Inflammatory macrophage treated with lipopolysaccharide for 1 hour (primary cell): ENCODE measurements around the gene FRG2C.
"Not testable (repeated sequence)": the region's sequence is repeated elsewhere in the genome, so short reads cannot be mapped to it uniquely, and the experiment has no call there.

Experiments used
- DNase-seq, 2 donors: peaks; one replicate each; pipeline ENCODE4 v3.0.0-alpha.2; 2020 to 2022

FRG2C gene

DNA sequence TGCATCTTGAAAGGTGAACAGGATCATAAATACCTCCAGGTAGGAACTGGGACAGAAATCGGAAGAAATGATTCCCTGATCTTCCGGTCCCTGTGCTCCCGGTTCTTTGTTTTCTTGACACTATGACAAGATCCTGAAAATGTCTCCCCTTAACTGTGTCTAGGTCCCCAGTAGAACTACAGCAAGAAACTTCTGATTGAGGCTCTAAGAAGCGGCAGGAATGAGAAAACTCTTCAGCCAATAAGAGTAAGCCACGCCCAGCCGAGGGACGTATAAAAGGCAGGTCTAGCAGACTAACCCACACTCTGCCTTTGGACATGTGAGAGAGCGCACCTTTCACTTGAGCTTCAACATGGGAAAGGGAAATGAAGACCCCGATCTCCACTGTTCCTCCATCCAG is at the start of gene FRG2C:
Gene FRG2C (plus strand): TSS at position 301 of the 400 bp plus-strand sequence. CDS start 52 bp downstream, at position 353.
- not testable (repeated sequence) for DNase-seq

DNA sequence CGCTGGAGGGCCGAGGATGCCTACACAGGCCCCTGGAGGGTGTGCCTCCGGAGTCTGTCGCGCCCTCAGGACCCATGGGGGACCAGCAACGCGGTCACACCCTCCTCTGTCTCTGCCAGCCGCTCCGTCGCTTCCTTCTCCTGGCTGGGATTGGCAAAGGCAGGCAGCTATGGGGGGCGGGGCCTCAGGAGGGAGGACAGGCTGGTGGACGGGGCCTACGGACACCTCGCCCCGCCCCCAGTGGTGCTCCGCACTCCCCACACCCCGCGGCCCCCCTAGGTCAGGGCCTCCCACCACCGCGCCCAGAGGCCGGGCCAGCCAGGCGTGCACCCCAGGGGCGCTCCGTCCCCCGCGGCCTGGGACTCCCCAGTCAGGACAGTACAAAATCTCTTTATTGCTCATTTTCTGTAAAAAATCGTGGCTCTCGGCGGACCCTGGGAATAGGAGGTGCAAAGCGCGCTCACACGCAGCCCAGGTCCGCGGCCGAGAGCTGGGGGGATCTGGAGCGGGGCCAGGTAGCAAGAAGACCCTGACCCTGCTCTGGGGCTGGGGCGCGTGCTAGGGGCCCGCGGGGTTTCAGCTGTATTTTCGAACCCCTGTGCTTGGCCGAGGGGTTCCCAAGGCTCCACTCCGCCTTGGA is 45.3 kb upstream of the FRG2C start:
- not testable (repeated sequence) for DNase-seq

DNA sequence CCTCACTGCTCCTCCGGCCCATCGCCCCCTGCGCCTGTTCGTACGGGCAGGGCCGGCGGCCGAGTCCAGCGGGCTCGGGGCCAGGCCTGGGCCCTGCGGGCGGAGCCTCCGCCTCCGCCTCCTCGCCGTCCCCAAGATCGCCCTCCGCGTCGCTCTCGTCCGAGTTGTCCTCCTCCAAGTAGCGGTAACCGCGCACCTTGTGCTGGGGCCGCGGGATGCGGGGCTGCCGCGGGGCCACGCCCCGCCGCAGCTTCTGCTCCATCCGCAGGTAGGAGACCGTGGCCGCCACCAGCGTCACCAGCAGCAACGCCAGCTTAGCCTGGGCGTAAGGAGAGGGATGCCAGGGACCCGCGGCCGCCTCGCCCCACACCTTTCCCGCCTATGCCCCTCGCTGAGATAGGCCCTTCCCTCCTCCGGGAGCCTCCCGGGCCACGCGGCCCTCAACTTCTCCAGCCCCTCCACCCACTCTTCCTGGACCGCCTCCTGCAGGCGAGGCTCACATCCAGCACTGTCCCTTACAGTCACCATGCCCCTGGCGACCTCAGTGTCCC is 44.6 kb upstream of the FRG2C start:
- DNase-seq: peak in 1 of 2 donors; percentile 4

DNA sequence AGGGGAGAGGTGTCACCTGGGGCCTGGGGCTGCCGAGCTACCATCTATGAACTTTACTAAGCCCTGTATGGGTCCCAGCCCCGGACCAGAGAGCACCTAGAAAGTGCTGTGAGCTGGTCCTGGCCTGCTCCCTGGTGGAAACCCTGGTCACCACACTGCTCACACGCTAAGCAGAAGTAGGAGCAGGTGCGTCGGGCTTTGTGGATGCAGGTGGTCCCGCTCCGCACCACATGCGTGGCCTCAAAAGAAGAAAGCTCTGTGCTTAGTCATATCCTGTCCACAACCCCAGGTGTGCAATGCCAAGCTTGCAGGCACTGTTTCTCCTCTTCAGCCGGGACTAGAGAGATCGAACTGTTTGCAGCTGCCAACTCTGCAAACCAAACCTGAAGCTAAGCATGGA is 42.4 kb upstream of the FRG2C start:
- DNase-seq: not testable (repeated sequence)

DNA sequence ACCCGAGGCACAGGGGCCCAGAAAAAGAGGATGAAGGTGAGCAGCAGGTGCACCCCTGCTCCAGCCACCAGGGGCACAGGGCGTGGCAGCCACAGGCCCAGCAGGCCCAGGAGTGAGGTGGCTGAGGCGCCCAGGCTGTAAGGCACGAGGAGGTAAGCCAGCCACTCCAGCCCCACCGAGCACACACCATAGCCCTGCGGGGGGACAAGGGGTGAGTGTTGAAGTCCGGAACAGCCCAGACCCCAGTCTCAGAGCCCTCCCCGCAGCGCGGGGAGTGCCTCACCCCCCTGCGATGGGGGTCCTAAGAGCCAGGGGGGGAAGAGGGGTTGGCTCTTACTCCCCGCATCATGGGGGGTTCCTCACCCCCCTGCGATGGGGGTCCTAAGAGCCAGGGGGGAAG is 40.5 kb upstream of the FRG2C start:
- DNase-seq: not testable (repeated sequence)

DNA sequence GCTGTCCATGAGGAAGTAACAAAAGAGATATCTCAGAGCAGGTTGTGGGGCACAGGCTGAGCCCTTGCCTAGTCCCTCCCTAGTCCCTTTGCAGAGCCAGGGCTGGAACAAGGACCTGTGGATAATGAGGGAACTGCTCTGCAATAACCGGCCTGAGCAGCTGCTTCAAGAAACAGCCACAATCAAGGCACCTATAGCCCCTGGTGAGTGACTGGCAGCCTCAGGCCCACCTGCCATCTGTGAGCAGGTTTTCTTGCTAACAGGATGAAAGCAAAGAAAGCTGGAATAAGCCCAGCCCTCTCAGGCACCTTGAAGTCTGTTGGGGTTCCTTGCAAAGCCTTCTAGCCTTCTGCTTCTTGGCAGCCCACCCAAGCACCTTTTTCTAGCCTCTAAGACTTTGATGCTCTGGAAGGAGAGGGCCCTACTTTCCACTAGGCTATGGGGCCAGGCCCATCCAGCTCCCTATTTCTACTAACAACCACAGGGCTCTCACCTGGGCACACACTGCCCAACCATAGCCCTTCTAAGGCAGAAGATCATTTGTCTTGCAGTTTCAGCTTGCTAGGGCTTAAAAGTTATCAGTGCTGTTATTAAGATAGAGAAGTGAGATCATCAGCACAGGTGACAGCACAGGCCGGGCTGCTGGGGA is 33.1 kb upstream of the FRG2C start:
- not testable (repeated sequence) for DNase-seq

DNA sequence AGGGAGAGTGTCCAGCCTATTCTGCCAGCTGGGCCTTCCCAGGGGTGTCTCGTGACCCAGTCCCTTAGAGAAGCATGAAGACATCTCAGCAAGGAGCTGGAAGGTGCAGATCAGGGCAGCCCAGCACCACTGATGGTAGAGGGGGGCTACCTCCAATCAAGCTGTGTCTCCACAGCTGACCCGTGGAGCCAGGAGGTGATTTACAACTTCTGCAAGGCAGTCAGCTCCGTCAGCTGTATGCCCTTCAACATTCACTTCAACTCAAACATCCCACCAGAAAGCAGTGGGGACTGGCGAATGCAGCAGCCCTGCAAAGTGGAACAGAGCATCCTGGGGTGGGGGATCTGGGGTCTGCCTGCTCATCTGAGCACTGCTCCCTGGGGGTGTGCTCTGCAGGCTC is 32.6 kb upstream of the FRG2C start:
- DNase-seq: no peak

DNA sequence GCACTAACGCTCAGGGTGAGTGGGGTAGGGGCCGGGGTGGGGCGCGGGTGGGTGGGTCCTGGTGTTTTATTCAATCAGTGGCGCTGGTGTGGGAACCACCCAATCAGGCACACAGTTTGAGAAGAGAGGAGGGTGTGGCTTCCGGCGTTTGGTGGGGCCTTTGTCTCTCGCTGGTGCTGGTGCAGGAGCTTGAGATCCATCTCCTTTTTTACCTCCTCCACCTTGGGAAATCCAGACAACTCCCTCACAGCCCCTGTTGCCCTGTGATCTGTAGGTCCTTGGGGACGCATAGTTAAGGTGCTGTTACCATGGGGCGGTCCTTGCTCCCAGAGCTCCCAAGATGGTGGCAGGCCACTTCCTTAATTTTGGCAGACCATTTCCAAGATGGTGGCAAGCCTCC is 25.2 kb upstream of the FRG2C start:
- not testable (repeated sequence) for DNase-seq

DNA sequence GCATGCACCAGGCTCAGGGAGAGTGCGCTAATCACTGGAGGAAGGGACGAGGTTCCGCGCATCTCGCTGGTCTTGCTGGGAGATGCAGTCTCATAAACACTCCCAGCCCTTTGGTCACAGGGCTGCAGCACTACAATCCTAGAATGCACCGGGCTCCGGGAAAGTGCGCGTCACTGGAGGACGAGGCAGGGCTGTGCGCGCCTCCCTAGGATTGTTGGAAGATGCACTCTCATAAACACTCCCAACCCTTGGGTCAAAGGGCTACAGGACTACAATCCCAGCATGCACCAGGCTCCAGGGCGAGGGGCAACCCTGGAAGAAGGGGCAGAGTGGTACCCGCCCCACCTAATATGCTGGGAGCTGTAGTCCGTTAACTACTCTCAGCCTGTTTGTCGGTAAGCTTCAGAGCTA is 23.0 kb upstream of the FRG2C start:
- peak; percentile 65 to 75 for DNase-seq

GRCh38 chr3:75643031-75643800 is 20.9 kb upstream of the FRG2C start:
- peak; percentile 23 to 49 for DNase-seq

GRCh38 chr3:75645548-75645947 is 18.6 kb upstream of the FRG2C start:
- not testable (repeated sequence) for DNase-seq

GRCh38 chr3:75650191-75650590 is 13.9 kb upstream of the FRG2C start:
- DNase-seq: no peak

- not testable (repeated sequence) for DNase-seq
These were observed 8.8 kb upstream of the FRG2C start for GRCh38 chr3:75655101-75655904.

GRCh38 chr3:75655956-75656355 is 8.2 kb upstream of the FRG2C start:
- DNase-seq: not testable (repeated sequence)

GRCh38 chr3:75658411-75659107 is 5.6 kb upstream of the FRG2C start:
- DNase-seq: not testable (repeated sequence)

- DNase-seq: not testable (repeated sequence)
These were observed 5.1 kb upstream of the FRG2C start for GRCh38 chr3:75659108-75659433.

DNA sequence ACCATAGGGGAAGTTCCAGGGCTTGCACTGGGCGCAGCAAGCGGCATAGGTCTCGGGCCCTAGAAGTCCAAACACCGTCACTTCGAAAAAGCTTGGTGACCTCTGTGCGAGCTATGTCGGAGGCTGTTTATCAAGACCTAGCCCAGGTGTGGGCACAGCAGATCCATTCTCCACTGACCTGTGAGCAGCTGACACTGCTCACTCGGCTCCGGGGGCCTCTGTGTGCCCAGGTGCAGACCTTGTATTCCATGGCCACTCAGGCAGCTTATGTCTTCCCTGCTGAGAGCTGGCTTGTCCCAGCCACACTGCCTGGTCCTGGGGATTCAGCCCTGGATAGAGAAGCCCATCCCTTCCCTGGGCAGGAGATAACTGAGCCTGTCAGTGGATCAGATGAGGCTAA is 1.5 kb downstream of the FRG2C start:
- not testable (repeated sequence) for DNase-seq

DNA sequence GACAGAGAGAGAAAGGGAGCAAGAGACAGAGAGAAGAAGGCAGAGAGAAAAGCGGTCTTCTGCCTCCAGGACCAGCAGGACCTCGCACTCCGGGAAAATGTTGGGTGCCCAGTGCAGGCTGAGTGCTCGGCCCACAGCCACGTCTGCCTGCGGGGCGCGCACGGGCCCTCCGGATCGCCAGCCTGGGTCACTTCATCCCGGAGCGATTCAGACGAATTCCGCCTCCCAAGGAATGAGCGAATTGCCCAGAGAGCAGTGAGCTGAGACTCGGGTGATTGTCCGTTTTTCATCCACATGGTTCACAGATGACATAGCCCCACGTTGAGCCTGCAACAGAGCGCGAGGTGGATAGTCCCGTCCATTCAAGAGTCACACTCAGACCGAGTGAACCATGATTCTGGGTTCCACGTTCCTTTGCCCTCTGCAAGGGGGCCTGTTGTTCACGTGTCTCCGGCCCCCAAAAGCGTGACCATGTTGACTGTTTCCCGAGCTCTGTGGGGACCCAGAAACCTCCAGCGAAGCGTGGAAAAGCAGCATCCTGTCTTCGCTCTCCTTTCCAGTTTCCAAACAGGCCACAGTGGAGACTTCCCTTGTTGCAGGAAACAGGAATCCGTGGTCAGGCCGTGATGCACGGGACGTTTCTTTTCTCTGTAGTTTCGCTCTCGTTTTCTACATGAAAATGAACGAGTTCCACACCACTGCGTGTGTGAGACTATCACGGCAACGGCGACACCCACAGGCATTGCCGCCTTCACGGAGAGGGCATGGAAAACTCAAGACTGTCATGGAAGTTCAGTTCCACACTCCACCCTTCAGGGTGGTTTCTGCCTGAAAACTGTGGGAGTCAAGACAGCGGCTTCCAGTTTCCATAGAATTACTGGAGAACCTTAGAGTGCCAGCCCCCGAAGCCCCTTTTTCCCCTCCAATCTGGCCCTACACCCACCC is 3.9 kb downstream of the FRG2C start:
- DNase-seq: not testable (repeated sequence)

GRCh38 chr3:75668759-75669347 is 4.7 kb downstream of the FRG2C start:
- not testable (repeated sequence) for DNase-seq
